Measurements from ENCODE around the gene DBNL. TPM values are rescaled to one million over a fixed set of nuclear protein-coding genes. Genes with fewer than 3 reads are reported as not detected.
"Not testable (repeated sequence)": the region's sequence is repeated elsewhere in the genome, so short reads cannot be mapped to it uniquely, and the experiment has no call there.

The DBNL gene
- total RNA-seq (10 to 100 TPM; 61.4 to 72.7 TPM), polyA plus RNA-seq (ENCODE audit: insufficient read depth, low read depth, low replicate concordance) (50.0 TPM)
- long read RNA-seq, donor 1, transcript DBNL-210 (13 exons, 1,808 nt): major isoform, 14 of 15 reads
- long read RNA-seq, donor 1, partial matches to known transcripts: 0 of 15 reads
- long read RNA-seq, donor 1, other reads (novel, unspliced or antisense): 0 of 15 reads
- long read RNA-seq, donor 2, transcript DBNL-210 (13 exons, 1,808 nt): major isoform, 8 of 11 reads
- long read RNA-seq, donor 2, partial matches to known transcripts: 0 of 11 reads
- long read RNA-seq, donor 2, other reads (novel, unspliced or antisense): 0 of 11 reads

GRCh38 chr7:44044315-44045225 is at the start of gene DBNL:
Gene DBNL (plus strand): TSS chr7:44044702. CDS start chr7:44044738, 36 bp downstream.
- Histone ChIP-seq H3K27me3 (no peaks in the 10 kb centered on the region), H3K36me3 (ENCODE audit: low read depth, missing control alignments) (no peaks in the 10 kb centered on the region), H3K9me3 (no peaks in the 10 kb centered on the region), H3K27ac (peak within 1 kb of the TSS; percentile 68 to 71), H3K4me3 (peak within 1 kb of the TSS; percentile 69 to 94), H3K4me1 (peaks cover 16% of the 10 kb centered on the region)
- TF ChIP-seq CTCF (IDR thresholded peaks at IDR 0.05) (no peak), POLR2A (IDR thresholded peaks at IDR 0.05) (peak; percentile 21)
- WGBS, 2 donors: 0 to 2% methylated on average over 25 to 49 of the region's 74 CpGs
- intact Hi-C loops (cut with DNase I; ENCODE audit: low total_unique reads): no loop called here
- peak; percentile 96 for DNase-seq

- H3K4me1 ChIP-seq; H3K36me3 ChIP-seq (ENCODE audit: low read depth, missing control alignments); H3K27me3 ChIP-seq; H3K4me3 ChIP-seq; DNase-seq; H3K9me3 ChIP-seq; intact Hi-C loops (cut with DNase I; ENCODE audit: low total_unique reads); H3K27ac ChIP-seq: not testable (repeated sequence)
- 100% methylated on average over 3 of the region's 3 CpGs; no CpG with 5 or more reads in 1 of the 2 donors for WGBS, 2 donors
These were observed 47.0 kb upstream of the DBNL start, which contains the start of gene SPDYE1 for GRCh38 chr7:43997532-43997931. Gene SPDYE1 (plus strand): TSS chr7:43997897. CDS start chr7:43999950, 2,053 bp downstream.

- H3K4me3 ChIP-seq; H3K27ac ChIP-seq; intact Hi-C loops (cut with DNase I; ENCODE audit: low total_unique reads); H3K9me3 ChIP-seq; DNase-seq; H3K4me1 ChIP-seq; H3K36me3 ChIP-seq (ENCODE audit: low read depth, missing control alignments); H3K27me3 ChIP-seq: not testable (repeated sequence)
- 85 to 98% methylated on average over 5 to 8 of the region's 8 CpGs for WGBS, 2 donors
These were observed 32.4 kb upstream of the DBNL start for GRCh38 chr7:44012081-44012480.

- H3K4me3 ChIP-seq; DNase-seq; H3K27me3 ChIP-seq; intact Hi-C loops (cut with DNase I; ENCODE audit: low total_unique reads); H3K9me3 ChIP-seq; H3K4me1 ChIP-seq; H3K27ac ChIP-seq; H3K36me3 ChIP-seq (ENCODE audit: low read depth, missing control alignments): not testable (repeated sequence)
- no CpG with 5 or more reads among the region's 12 CpGs for WGBS, 2 donors
These were observed 29.4 kb upstream of the DBNL start for GRCh38 chr7:44015090-44015489.

GRCh38 chr7:44018857-44019807 is 25.4 kb upstream of the DBNL start:
- 2 to 50% methylated on average over 3 to 62 of the region's 63 CpGs for WGBS, 2 donors
- intact Hi-C loops (cut with DNase I; ENCODE audit: low total_unique reads): not testable (repeated sequence)

GRCh38 chr7:44019825-44020224 is 24.7 kb upstream of the DBNL start:
- H3K27me3 ChIP-seq; H3K9me3 ChIP-seq; DNase-seq; intact Hi-C loops (cut with DNase I; ENCODE audit: low total_unique reads); H3K4me1 ChIP-seq; H3K36me3 ChIP-seq (ENCODE audit: low read depth, missing control alignments); H3K27ac ChIP-seq; H3K4me3 ChIP-seq: not testable (repeated sequence)
- WGBS, 2 donors: 71 to 90% methylated on average over 6 of the region's 6 CpGs

More at GRCh38 chr7:44018857-44019807, 25.4 kb upstream of the DBNL start:
- H3K9me3 ChIP-seq; H3K27me3 ChIP-seq; H3K36me3 ChIP-seq (ENCODE audit: low read depth, missing control alignments); H3K4me1 ChIP-seq: not testable (repeated sequence)
- TF ChIP-seq CTCF (IDR thresholded peaks at IDR 0.05): peak; percentile 44 to 88 (median 82)
- peak; percentile 98 for DNase-seq
- Histone ChIP-seq H3K27ac (peak overlapping the region in 1 of 2 donors; percentile 72), H3K4me3 (peak overlapping the region; percentile 74 to 89)

- H3K27me3 ChIP-seq; H3K27ac ChIP-seq; H3K36me3 ChIP-seq (ENCODE audit: low read depth, missing control alignments); H3K9me3 ChIP-seq; intact Hi-C loops (cut with DNase I; ENCODE audit: low total_unique reads); H3K4me3 ChIP-seq; DNase-seq; H3K4me1 ChIP-seq: not testable (repeated sequence)
- 81 to 83% methylated on average over 6 to 7 of the region's 7 CpGs for WGBS, 2 donors
These were observed 22.4 kb upstream of the DBNL start for GRCh38 chr7:44022069-44022468.

GRCh38 chr7:44022796-44023467 is 21.6 kb upstream of the DBNL start:
- DNase-seq; intact Hi-C loops (cut with DNase I; ENCODE audit: low total_unique reads): not testable (repeated sequence)
- 83 to 84% methylated on average over 5 of the region's 6 CpGs for WGBS, 2 donors

More at GRCh38 chr7:44022796-44023467, 21.6 kb upstream of the DBNL start:
- not testable (repeated sequence) for H3K9me3 ChIP-seq; H3K4me3 ChIP-seq; H3K36me3 ChIP-seq (ENCODE audit: low read depth, missing control alignments); H3K4me1 ChIP-seq; H3K27ac ChIP-seq; H3K27me3 ChIP-seq

Data from testis (tissue), 5 donors.